DOHH2 (cell line): ENCODE measurements around the gene TRABD2A.

Source experiments
- H3F3A ChIP-seq: fragments of 200-600 bp; sonication (generic), shearing (Covaris generic); 2 replicates; pipeline ENCODE4 v1.6.0; 2016; ENCODE audit warnings: antibody characterized with exemption, mild to moderate bottlenecking; ENCODE audit not compliant: control insufficient read depth, insufficient read depth
- H3K27ac ChIP-seq: fragments of 200-600 bp; sonication (generic); 2 replicates; pipeline ENCODE4 v1.5.1; 2014; ENCODE audit warnings: low read depth, mild to moderate bottlenecking, low read length, moderate library complexity
- H3K27me3 ChIP-seq: fragments of 200-600 bp; sonication (generic); 2 replicates; pipeline ENCODE4 v1.6.1; 2014; ENCODE audit warnings: mild to moderate bottlenecking, low read length, mixed read lengths; ENCODE audit not compliant: control insufficient read depth
- H3K36me3 ChIP-seq: fragments of 200-600 bp; sonication (generic); 2 replicates; pipeline ENCODE4 v1.6.1; 2014; ENCODE audit warnings: mild to moderate bottlenecking, low read length, moderate library complexity, mixed read lengths; ENCODE audit not compliant: control insufficient read depth
- H3K4me1 ChIP-seq: fragments of 200-600 bp; sonication (generic); 2 replicates; pipeline ENCODE4 v1.6.1; 2014; ENCODE audit warnings: mild to moderate bottlenecking, low read length, mixed read lengths; ENCODE audit not compliant: control insufficient read depth
- H3K4me2 ChIP-seq: fragments of 200-600 bp; sonication (generic); 2 replicates; pipeline ENCODE4 v1.6.0; 2014; ENCODE audit warnings: mild to moderate bottlenecking, low read length, moderate library complexity
- H3K4me3 ChIP-seq: fragments of 200-600 bp; sonication (generic); 2 replicates; pipeline ENCODE4 v1.5.1; 2014; ENCODE audit warnings: mild to moderate bottlenecking, low read length, mixed read lengths
- H3K79me2 ChIP-seq: fragments of 200-600 bp; sonication (generic); 2 replicates; pipeline ENCODE4 v1.6.1; 2014; ENCODE audit warnings: mild to moderate bottlenecking, low read length, mixed read lengths; ENCODE audit not compliant: control insufficient read depth
- H3K9me2 ChIP-seq: fragments of 200-600 bp; sonication (generic); replicated peaks from 2 replicates; pipeline ENCODE4 v1.6.1; 2014; ENCODE audit warnings: mild to moderate bottlenecking, low read length, mixed read lengths; ENCODE audit not compliant: control insufficient read depth
- H3K9me3 ChIP-seq: fragments of 200-600 bp; sonication (generic); 2 replicates; pipeline ENCODE4 v1.6.1; 2014; ENCODE audit warnings: antibody characterized with exemption, low read length, mixed read lengths; ENCODE audit not compliant: control insufficient read depth, insufficient read depth
- H4K20me1 ChIP-seq: fragments of 200-600 bp; sonication (generic); 2 replicates; pipeline ENCODE4 v1.6.0; 2014; ENCODE audit warnings: low read depth, mild to moderate bottlenecking, antibody characterized with exemption, low read length, moderate library complexity; ENCODE audit not compliant: control insufficient read depth, insufficient read depth
- CTCF ChIP-seq: fragments of 200-600 bp; sonication (generic); IDR thresholded peaks from one replicate; pipeline ENCODE4 v1.5.1; 2014; ENCODE audit warnings: antibody characterized with exemption, mild to moderate bottlenecking, low read depth, low read length; ENCODE audit not compliant: poor library complexity, severe bottlenecking
- EZH2phosphoT487 ChIP-seq: fragments of 200-600 bp; sonication (generic); IDR thresholded peaks from 2 replicates; pipeline ENCODE4 v1.6.1; 2017; ENCODE audit warnings: borderline replicate concordance, mild to moderate bottlenecking, antibody characterized with exemption, low read length, moderate library complexity, mixed read lengths

TRABD2A gene

GRCh38 chr2:84840306-84840705, 40.6 kb downstream of the TRABD2A start:
- H3K4me2 ChIP-seq: no peak overlapping the region

DNA sequence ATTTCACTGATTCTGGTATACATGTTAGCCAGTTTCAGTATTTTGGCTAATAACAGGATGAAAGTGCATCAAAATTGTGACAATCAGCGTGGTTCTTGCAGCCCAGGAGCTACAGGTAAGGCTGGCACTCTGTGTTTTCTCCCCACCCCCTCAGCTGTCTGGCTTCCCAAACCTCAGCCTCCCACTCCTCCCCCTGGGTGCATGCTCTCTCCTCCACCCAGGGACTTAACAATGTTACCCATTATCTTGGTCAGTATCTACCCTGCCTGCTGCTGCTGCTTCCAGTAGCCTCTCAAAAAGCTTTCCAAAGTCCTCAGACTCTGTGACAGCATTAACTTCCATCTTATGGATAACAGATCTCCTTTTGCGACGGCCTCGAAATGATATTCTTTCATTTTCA, 41.0 kb downstream of the TRABD2A start:
- no peaks in the 10 kb centered on the region for H3K9me2 ChIP-seq
- no peaks in the 10 kb centered on the region for H4K20me1 ChIP-seq
- no peaks in the 10 kb centered on the region for H3K36me3 ChIP-seq
- no peak overlapping the region for H3K27ac ChIP-seq
- H3K27me3 ChIP-seq: no peaks in the 10 kb centered on the region
- no peak for TF ChIP-seq EZH2phosphoT487
- no peak for TF ChIP-seq CTCF
- no peak overlapping the region for H3K4me3 ChIP-seq
- no peaks in the 10 kb centered on the region for H3K9me3 ChIP-seq
- no peak overlapping the region for H3K4me2 ChIP-seq
- no peaks in the 10 kb centered on the region for H3K79me2 ChIP-seq
- H3F3A ChIP-seq: no peaks in the 10 kb centered on the region
- no peaks in the 10 kb centered on the region for H3K4me1 ChIP-seq

More at GRCh38 chr2:84840306-84840705, 40.6 kb downstream of the TRABD2A start:
- Histone ChIP-seq H3K27me3 (no peaks in the 10 kb centered on the region), H3K9me2 (no peaks in the 10 kb centered on the region), H3K4me3 (no peak overlapping the region), H3K27ac (no peak overlapping the region), H3K9me3 (no peaks in the 10 kb centered on the region), H3K4me1 (no peaks in the 10 kb centered on the region), H3K79me2 (no peaks in the 10 kb centered on the region), H3F3A (no peaks in the 10 kb centered on the region), H4K20me1 (no peaks in the 10 kb centered on the region), H3K36me3 (no peaks in the 10 kb centered on the region)
- TF ChIP-seq CTCF: no peak
- no peak for TF ChIP-seq EZH2phosphoT487

- Histone ChIP-seq H3K4me3 (no peak overlapping the region), H3K9me2 (no peaks in the 10 kb centered on the region), H3K36me3 (no peaks in the 10 kb centered on the region), H3K27me3 (no peaks in the 10 kb centered on the region), H4K20me1 (no peaks in the 10 kb centered on the region), H3K27ac (no peak overlapping the region), H3F3A (no peaks in the 10 kb centered on the region), H3K79me2 (no peaks in the 10 kb centered on the region), H3K4me2 (no peak overlapping the region), H3K9me3 (no peaks in the 10 kb centered on the region), H3K4me1 (no peaks in the 10 kb centered on the region)
- TF ChIP-seq CTCF (no peak), EZH2phosphoT487 (no peak)
Measured at GRCh38 chr2:84838434-84839145, 42.3 kb downstream of the TRABD2A start.
